ENCODE measurements around the gene WDR43.
A peak's percentile ranks its signal among the peaks of the same experiment; 100 is the strongest.

The WDR43 gene

DNA sequence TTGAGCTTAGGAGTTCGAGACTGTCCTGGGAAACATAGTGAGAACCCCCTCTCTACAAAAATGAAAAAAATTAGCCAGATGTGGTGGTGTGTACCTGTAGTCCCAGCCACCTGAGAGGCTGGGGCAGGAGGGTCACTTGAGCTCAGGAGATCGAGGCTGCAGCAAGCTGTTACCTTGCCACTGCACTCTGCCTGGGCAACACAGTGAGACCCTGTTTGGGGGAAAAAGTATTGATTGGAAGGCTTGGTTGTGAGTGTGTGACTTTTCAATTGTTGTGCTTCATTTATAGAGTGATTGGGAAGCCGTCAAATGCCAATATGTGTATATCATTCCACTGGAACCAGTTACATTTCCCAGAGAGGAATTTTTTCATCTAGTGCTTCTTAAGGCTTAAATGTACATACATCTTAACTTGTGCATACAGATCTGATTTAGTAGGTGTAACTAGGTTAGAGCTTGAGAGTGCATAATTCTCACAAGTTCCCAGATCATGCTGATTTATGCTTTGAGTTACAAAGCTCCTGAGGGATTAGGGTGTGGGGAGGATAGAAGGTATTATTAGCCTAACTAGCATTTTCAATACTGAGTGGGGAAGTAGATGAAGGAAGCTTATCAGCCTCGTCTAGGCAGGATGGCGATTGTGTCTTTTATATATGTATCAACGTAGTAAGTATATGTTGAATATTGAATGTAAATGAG, 15.3 kb downstream of the WDR43 start:
- DNase-seq (ENCODE audit: low read depth) = no peak

DNA sequence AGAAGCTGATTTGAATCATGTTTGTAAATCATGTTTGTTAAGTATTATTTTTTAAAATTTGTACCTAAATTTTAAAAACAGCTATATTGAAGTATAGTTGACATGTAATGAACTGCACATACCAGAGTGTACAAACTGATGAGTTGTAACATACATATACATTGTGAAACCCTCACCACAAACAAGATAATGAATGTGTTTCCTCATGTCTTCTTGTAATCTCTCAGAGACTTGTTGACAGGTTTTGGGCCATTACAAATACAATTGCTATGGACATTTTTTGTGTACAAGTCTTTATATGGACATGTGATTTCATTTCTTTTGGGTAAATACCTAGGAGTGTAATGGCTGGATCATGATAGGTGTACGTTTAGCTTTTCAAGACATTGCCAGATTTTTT, 21.5 kb downstream of the WDR43 start:
- DNase-seq (ENCODE audit: low read depth) = no peak

DNA sequence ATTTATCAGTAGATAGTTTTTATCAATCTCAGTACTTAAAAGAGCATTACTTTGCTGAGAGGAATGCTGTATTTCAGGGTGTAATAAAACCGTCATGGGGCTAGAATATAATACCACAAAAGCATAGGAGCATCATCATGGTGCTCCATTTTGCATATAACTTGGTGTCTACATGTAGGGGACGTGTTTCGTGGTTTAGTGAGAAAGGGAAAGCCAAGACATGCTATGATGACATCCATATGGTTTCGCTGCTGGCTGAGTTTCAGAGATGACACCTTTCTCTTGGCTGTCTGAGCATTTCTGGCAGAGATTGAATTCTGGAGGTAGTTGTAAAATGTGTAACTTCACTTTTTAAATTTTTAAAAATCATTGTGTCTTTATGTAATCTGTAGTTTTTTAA, 32.4 kb downstream of the WDR43 start:
- DNase-seq (ENCODE audit: low read depth) = no peak

DNA sequence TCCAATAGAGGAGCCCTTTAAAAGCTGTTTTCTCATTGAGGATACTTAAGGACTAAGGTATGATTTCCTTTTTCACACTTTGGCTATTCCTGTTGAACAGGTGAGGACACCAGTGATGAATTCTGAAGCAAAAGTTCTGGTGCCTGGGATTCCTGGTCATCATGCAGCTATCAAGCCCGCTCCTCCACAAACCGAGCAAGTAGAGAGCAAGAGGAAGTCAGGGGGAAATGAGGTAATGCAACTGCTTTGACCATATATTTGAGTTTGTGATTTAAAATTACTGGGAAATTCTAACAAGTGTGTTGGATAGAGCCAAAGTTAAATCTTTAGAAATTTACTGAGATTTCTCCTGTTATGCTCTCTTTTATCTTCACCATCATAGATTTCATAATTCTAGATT, 33.0 kb downstream of the WDR43 start:
- DNase-seq (ENCODE audit: low read depth) = no peak

DNA sequence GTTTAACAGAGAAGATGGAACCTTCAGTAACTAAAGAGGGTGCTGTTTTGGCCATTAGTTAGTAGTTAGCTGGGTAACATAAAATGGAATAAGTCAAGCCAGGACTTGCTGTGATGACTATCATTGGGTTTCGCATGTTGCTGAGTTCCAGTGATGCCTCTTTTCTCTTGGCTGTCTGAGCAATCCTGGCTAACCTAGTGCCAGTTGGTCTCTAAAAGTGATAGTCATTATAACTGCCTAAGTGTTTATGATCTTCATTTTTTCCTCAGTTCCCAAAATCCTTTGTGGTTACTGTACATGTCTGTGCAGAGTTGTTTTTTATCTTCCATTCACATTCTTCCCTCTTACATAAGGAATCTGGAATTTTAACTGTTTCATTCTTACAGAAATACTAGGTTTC, 33.4 kb downstream of the WDR43 start:
- DNase-seq (ENCODE audit: low read depth) = no peak

DNA sequence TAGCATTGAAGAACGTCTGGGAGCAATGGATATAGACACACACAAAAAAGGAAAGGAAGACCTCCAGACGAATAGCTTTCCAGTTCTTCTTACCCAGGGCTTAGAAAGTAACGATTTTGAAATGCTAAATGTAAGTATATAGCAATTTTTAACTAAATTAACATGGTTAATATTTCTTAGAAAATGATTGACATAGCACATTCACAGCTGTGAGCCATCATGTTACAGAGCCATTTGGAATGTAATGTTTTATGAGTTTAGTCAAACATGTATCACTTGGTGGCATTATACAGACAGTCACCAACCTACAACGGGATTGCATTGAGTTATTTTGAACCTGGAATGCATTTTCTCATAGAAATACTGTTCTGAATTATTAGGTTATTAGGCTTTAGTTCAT, 35.1 kb downstream of the WDR43 start:
- DNase-seq (ENCODE audit: low read depth) = no peak

DNA sequence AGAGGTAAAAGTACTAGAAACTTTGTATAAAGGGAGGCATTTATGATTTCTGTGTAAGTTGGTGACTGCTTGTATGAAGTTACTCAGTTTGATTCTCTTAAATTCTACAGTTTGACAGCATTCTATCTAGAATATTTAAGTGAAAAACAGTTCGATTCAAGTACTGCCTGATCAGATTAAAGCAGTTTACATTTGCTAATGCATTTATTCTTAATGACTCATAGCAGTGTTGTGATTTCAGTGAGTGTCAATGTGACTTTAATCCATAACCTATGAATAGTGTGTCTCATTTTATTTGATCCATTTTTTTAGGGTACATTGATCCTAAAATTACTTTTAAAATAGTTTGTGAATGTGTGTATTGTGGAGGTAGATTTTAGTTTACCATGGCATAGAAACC, 35.7 kb downstream of the WDR43 start:
- DNase-seq (ENCODE audit: low read depth) = no peak

DNA sequence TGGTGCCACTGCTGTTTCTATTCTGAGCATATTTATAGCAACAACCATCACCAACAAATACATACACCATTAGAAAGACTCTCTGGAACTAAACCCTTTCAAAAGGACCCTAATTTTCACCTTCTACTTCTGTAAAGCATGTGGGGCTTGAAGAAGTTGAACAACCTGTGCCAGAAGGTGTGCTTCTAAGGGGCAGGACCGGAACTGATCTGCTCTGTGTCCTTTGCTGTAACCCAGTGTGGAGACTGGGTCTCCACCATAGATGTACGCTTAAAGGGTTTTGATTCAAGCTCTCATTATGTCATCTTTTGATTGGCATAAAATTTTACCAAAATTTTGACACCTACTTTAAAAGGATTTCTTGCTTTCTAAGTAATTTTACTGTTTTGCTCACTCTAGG, 40.3 kb downstream of the WDR43 start:
- DNase-seq (ENCODE audit: low read depth) = no peak

DNA sequence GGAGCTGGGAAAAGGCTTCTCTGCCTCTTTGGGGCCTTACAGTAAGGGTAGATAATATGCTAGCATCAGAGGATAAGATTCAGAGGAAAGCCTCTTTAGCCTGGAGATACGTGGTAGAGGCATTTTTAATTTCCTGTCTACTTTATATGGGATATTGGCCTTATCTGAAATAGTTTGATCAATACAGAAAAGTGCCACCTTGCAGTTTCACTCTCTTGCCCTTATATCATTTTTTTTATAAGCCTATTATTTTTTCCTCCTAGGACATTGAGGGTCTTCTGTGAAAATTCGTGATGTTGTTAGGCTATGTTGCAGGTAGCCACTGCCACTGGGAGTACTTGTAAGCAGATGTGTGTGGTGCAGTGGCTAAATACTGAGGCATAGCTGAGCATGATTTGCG, 46.5 kb downstream of the WDR43 start:
- no peak for DNase-seq (ENCODE audit: low read depth)

DNA sequence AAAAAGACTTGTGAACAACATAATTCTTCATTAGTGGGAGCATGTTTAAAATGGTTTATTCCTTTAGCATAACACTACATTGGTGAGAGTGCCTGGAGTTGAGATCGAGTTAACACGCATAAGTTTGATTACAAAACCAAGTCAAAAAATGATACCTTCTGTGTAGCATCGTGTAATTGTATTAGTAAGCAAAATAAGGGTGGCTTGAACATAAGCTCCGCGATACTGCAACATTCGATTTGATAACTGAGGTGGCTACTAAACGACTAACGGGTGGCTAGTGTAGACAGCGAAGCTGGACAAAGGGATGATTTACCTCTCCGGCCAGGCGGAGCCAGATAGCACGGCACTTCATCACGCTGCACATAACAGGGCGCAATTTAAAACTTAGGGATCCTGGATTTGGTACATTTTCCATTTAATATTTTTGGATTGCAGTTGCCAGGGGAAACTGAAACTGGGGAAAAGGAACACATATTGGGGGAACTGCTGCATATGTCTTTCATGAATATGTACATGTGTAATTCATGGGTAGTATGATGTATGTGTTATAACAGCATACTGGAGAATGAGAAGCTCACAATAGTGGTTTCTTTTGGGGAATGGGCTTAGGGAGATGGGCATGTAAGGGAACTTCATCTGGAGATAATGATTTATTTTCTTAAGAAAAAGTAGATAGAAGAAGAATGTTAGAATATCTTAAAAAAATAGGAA, 50.2 kb downstream of the WDR43 start:
- DNase-seq (ENCODE audit: low read depth) = no peak

DNA sequence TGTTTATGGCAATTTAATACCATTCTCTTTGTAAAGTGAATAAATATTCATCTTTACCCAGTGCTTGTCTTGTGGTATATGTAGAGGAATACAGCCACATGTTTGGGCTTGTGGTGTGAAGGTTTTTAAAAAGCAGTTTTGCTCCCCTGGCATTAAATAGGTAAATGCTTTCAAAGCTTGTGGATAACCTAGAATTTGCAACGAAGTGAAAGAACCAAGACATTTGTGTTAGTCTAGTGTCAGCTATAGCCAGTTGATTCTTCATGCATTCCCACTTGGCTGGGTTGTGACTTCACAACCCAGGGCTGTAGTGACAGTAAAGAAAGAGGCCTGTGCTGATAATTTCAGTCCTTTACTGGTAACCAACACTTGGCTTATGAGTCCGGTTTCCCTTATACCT, 53.7 kb downstream of the WDR43 start:
- DNase-seq (ENCODE audit: low read depth) = no peak

DNA sequence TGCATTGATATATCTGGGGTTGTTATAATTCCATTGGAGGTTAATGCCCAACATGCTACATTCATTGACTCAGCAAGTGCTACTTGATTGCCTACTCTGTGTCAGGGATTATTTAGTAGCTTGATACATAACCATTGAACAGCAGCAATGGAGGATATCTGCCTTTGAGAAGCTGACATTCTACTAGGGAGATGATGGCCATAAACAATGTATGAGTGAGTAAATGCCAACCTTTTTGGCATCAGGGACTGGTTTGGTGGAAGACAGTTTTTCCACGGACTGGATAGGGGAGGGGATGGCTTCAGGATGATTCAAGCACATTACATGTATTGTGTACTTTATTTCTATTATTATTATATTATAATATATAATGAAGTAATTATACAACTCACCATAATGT, 54.7 kb downstream of the WDR43 start:
- no peak for DNase-seq (ENCODE audit: low read depth)

DNA sequence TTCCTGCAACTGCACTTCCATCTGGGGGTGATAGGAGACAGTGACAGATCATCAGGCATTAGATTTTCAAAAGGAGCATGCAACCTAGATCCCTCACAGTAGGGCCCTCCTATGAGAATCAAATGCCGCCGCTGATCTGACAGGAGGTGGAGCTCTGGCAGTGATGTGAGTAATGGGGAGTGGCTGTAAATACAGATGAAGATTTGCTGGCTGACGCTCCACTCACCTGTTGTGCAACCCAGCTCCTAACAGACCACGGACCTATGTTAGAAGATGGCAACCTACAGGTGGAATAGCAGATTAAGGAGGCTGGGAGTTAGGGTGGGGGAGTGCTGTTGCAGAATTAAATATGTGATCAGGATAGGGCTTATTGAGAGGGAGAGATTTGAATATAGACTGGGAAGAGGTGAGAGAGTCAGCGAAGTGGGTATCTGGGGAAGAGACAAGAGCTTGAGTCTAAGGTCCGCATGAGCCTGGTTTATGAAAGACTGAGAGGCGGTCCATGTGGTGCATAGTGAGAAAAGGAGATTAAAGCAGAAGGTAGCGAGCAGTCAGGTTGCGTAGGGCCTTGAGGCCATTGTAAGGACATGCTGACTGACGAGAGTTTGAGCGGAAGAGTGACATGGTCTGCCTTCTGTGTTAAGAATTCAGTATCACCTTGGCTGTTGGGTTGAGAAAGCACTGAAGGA, 55.3 kb downstream of the WDR43 start:
- DNase-seq (ENCODE audit: low read depth) = no peak

DNA sequence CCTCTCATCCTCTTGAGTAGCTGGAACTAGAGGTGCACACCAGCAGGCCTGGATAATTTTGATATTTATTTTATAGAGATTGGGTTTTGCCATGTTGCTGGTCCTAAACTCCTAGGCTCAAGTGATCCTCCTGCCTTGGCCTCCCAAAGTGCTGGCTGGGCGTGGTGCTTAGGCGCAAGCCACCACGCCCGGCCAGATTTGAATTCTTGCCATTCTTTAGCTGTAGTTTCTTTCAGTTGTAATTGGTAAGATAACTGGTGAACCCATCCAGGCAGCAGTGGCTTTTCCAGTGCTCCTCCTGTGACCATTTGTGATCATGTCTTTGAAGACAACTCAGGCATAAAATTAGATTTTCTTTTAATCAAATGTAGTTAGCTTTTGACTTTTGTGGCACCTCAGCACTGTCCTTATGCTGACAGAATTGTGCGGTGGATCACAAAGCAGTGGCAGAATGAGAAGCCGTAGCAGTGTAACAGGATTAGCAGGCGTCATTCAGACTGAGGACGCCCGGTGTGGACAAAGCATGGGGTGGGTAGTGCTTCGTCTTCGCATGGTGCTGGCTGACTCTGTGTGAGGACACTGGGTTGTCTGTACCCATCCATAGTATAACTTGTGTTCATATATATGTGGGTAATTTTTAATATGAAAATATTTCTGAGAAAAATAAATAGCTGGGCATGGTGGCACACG, 56.6 kb downstream of the WDR43 start:
- DNase-seq (ENCODE audit: low read depth) = no peak

DNA sequence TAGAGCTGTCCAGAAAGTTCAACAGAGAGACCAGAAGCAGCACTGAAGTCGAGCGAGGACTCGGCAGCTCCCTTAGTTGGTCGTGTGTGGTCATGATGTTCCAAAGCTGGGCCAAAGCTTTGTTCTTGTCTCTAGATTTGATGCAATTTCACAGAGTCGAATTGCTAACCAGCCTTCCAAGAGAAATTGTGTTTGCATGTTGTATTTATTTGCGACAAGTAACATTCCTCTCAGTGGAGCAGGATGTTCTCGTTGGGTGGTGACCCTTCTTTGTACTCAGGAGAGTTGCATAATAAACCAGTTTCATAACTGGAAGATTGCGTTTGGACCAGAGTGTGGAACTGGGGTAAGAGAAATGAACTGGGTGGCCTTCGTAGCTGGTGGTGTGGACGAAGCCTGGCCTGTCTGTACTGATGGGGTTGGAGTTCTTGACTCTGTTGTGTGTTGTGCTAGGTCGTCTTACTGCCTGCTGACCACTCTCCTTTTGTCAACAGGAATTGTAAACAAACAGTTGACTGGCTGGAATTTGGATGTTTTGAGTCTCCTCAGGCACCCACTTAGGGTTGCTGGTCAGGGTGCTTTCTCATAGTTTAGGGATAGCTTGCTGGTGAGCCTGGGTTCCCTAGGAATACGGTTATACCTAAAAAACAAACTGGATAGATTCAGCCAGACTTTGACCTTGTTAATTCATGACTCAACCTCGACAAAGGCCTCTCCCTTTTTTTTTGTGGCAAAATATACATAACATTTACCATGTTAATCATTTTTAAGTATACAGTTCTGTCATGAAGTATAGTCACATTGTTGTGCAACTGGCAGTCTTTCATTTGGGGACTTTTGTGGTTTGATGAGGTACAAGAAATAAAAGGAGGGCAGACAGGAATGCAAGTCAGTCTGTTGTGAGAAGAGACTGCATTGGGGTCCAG, 57.7 kb downstream of the WDR43 start:
- no peak for DNase-seq (ENCODE audit: low read depth)

DNA sequence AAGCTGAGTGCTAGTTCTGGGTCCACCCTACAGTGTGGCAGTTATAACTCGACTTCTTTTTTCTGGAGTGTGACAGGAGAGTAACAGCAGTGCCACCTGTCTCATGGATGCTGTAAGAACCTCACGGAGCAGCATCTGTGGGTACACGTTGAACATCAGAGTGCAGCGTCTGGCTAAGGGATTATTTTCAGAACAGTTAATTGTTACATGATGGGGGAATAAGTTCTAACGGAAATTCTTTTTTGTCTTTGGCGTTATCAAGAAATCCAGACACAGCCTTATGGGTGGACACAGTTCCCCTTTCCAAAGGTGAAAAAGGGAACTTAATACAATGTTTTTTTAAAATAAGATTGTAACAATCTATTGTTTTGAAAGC, 58.4 kb downstream of the WDR43 start:
- DNase-seq (ENCODE audit: low read depth) = no peak

DNA sequence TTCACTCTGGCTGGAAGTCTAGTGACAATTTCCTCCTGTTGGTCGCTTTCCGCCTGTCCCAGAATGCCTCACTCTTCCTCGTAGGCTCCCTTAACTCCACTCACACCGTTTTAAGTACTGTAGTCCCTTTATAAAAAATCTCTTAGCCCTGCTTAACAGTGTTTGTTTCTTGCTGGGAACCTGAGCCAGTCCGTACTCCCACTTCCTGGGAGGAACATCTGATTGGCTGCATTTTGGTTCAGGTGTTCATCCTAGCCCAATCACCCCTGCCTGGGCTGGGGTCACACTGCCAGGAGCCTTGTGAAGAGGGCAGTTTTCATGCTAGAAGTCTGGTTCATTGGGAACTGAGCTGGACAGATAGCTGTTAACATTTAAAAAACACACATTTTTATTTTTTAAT, 61.0 kb downstream of the WDR43 start:
- no peak for DNase-seq (ENCODE audit: low read depth)

DNA sequence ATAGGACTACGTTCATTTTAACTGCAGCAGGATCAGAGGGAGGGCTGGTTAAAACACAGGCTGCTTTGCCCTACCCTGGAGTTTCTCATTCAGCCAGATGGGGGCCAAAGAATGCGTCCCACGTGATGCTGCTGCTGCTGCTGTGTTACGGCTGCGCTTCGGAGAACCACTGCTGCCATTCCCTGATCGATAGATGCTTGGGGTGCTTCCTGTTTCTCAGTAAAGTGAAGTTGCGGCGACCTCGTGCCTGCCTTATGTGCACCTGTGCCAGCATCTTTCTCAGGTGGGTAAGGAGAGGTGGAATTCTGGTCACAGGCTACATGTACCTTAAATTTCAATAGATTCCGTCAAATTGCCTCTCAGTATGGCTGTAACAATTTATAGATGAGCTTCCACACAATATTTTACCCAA, 62.0 kb downstream of the WDR43 start:
- no peak for DNase-seq (ENCODE audit: low read depth)

DNA sequence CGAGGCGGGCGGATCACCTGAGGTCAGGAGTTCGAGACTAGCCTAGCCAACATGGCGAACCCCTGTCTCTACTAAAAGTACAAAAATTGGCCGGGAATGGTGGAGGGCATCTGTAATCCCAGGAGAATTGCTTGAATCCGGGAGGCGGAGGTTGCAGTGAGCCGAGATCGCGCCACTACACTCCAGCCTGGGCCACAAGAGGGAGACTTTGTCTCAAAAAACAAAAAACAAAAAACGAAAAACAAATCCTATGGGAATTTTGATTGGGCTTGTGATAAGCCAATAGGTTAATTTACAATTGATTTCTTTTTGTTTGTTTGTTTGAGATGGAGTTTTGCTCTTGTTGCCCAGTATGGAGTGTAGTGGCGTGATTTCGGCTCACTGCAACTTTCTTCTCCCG, 62.4 kb downstream of the WDR43 start:
- DNase-seq (ENCODE audit: low read depth) = no peak

DNA sequence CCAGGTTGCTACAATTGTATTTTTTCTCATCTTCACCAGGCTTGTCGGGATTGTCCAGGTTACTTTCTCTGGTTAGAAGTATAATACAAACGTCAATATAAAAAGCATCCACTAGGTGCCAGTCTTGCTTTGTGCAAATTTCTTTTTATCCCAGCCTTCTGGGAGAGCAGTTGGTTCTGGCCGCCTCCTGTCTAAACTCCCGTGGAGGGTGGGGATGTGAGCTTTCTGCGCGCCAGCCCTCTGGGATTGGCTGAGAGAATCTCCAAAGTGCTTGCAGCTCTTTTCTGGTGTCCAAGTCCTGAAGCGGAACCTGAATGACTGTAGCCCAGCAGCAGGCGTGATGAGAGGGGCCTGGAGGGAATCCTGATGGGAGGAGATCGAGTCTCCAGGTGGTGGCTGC, 64.2 kb downstream of the WDR43 start:
- peak; percentile 10 for DNase-seq (ENCODE audit: low read depth)

DNA sequence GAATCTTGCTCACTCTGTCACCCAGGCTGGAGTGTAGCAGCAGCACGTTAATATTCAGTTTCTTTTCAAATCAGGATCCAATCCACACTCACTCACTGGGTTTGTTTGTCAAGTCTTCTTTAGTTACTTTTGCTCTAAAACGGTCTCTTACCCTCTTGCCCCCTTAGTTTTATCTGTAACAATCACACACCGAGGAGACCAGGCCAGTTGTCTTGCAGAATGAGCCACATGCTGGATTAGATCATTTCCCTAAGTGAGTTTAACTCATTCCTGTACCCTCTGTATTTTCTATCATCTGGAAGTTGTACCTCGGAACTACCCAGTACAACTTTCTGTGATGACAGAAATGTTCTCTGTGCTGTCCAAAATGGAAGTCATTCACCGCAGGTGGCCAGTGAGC, 65.9 kb downstream of the WDR43 start:
- no peak for DNase-seq (ENCODE audit: low read depth)

DNA sequence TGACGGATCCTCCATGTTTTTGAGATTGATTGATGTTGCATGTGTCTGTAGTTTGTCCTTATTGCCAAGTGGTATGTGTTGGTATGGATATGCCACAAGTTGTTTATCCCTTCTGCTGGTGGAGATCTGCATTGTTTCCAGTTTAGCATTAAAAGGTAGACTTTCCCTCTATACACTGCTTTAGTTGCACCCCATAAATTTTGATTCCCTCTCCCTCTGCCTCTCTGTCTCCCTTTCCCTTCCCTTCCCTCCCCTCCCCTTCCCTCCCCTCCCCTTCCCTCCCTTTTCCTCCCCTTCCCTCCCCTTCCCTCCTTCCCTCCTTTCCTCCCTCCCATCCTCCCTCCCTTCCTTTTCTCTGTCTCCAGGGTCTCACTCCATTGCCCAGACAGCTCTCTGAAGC, 68.0 kb downstream of the WDR43 start:
- DNase-seq (ENCODE audit: low read depth) = no peak

All from stimulated activated CD8-positive, alpha-beta memory T cell treated with anti-CD3 and anti-CD28 coated beads, Interleukin-12 subunit alpha, Interleukin-12 subunit beta, amount 100 ng/mL, for 1 hour (primary cell).